Suprapubic skin (tissue), 4 donors: ENCODE results near the gene SLC35G3.

Experiments
- CTCF ChIP-seq, 2 donors: fragments of 200-600 bp in 1 of 2; fragments of 450-650 bp in 1 of 2; sonication (generic) in 1 of 2; IDR thresholded peaks; one replicate each; pipeline ENCODE4 v1.5.1; 2016 to 2019; ENCODE audit warnings: antibody characterized with exemption in 2 of 2, mild to moderate bottlenecking in 1 of 2, moderate library complexity in 1 of 2
- EP300 ChIP-seq: sonication (generic); formaldehyde crosslinking; IDR thresholded peaks from one replicate; pipeline ENCODE4 v1.6.1; 2017; ENCODE audit warnings: antibody characterized with exemption
- POLR2AphosphoS5 ChIP-seq, 3 donors: sonication (generic); formaldehyde crosslinking; IDR thresholded peaks; one replicate each; pipeline ENCODE4 v1.6.1; 2017; ENCODE audit warnings: antibody characterized with exemption in 3 of 3

GRCh38 chr17:35175638-35176415 lies 18.4 kb downstream of the SLC35G3 start:
- no peak for TF ChIP-seq CTCF (IDR thresholded peaks at IDR 0.05)
- no peak for TF ChIP-seq POLR2AphosphoS5 (IDR thresholded peaks at IDR 0.05)
- no peak for TF ChIP-seq EP300
